GM19238 (cell line): ENCODE measurements around the gene MOAP1.
A peak's percentile ranks its signal among the peaks of the same experiment; 100 is the strongest.
"Not testable (repeated sequence)": the region's sequence is repeated elsewhere in the genome, so short reads cannot be mapped to it uniquely, and the experiment has no call there.

ENCODE experiments used
- DNase-seq: peaks from one replicate; pipeline ENCODE4 v3.0.0; 2011; ENCODE audit warnings: low spot score; ENCODE audit not compliant: insufficient read length

MOAP1 gene

GRCh38 chr14:93184391-93185348 is at the start of gene MOAP1, which contains the start of gene LYSET:
Gene MOAP1, minus strand, starts transcription at chr14:93184897. Its CDS starts 655 bp downstream, at chr14:93184242.
Gene LYSET, plus strand, starts transcription at chr14:93185317. Its CDS starts 89 bp downstream, at chr14:93185406.
- DNase-seq = peak; percentile 85

- not testable (repeated sequence) for DNase-seq
Observed at GRCh38 chr14:93233078-93233477, 48.4 kb upstream of the MOAP1 start.

- no peak for DNase-seq
Observed at GRCh38 chr14:93232159-93232558, 47.5 kb upstream of the MOAP1 start.

- no peak for DNase-seq
Observed at GRCh38 chr14:93231129-93231979, 46.7 kb upstream of the MOAP1 start.

GRCh38 chr14:93230539-93230938 is 45.8 kb upstream of the MOAP1 start:
- DNase-seq = no peak

- no peak for DNase-seq
Observed at GRCh38 chr14:93228550-93228949, 43.9 kb upstream of the MOAP1 start.

- DNase-seq = no peak
Observed at GRCh38 chr14:93223565-93223964, 38.9 kb upstream of the MOAP1 start.

GRCh38 chr14:93220509-93220908 is 35.8 kb upstream of the MOAP1 start:
- DNase-seq = no peak

- no peak for DNase-seq
Observed at GRCh38 chr14:93219103-93219726, 34.5 kb upstream of the MOAP1 start.

GRCh38 chr14:93214598-93214997 is 29.9 kb upstream of the MOAP1 start:
- DNase-seq = no peak

GRCh38 chr14:93212432-93212831 is 27.7 kb upstream of the MOAP1 start:
- no peak for DNase-seq

GRCh38 chr14:93207468-93208308 is 23.0 kb upstream of the MOAP1 start:
- DNase-seq = no peak

- DNase-seq = peak; percentile 74
Observed at GRCh38 chr14:93206793-93207467, 22.2 kb upstream of the MOAP1 start, which contains the start of the genes GON7 and UBR7. Gene GON7, minus strand, starts transcription at chr14:93207065. Its CDS starts 28 bp downstream, at chr14:93207037. Gene UBR7, plus strand, starts transcription at chr14:93207256. Its CDS starts 36 bp downstream, at chr14:93207292.

- no peak for DNase-seq
Observed at GRCh38 chr14:93201155-93201704, 16.5 kb upstream of the MOAP1 start.

GRCh38 chr14:93200553-93200952 is 15.9 kb upstream of the MOAP1 start:
- no peak for DNase-seq

- DNase-seq = no peak
Observed at GRCh38 chr14:93199031-93199430, 14.3 kb upstream of the MOAP1 start.

GRCh38 chr14:93195316-93195999 is 10.8 kb upstream of the MOAP1 start:
- no peak for DNase-seq

GRCh38 chr14:93186956-93187355 is 2.3 kb upstream of the MOAP1 start:
- DNase-seq = no peak

GRCh38 chr14:93186466-93186865 is 1.8 kb upstream of the MOAP1 start:
- no peak for DNase-seq
